Hepatocyte (in vitro differentiated cells): ENCODE results near the gene KRTAP10-7. TPM values are rescaled to one million over a fixed set of nuclear protein-coding genes. Genes with fewer than 3 reads are reported as not detected.
"Not testable (repeated sequence)": the region's sequence is repeated elsewhere in the genome, so short reads cannot be mapped to it uniquely, and the experiment has no call there.

Source experiments
- DNase-seq: peaks from one replicate; pipeline ENCODE4 v3.0.0-alpha.2; 2016; ENCODE audit warnings: low spot score
- H2AFZ ChIP-seq: fragments of 200-600 bp; sonication (generic); 2 replicates; pipeline ENCODE4 v1.6.0; 2016; ENCODE audit warnings: antibody characterized with exemption, mild to moderate bottlenecking
- H3K27ac ChIP-seq: fragments of 200-600 bp; sonication (generic); 2 replicates; pipeline ENCODE4 v1.5.1; 2016; ENCODE audit warnings: mild to moderate bottlenecking
- H3K27me3 ChIP-seq: fragments of 200-600 bp; sonication (generic); 2 replicates; pipeline ENCODE4 v1.6.1; 2016
- H3K36me3 ChIP-seq: fragments of 200-600 bp; sonication (generic); replicated peaks from 2 replicates; pipeline ENCODE4 v1.5.1; 2016; ENCODE audit warnings: low read depth; ENCODE audit not compliant: insufficient read depth
- H3K4me1 ChIP-seq: fragments of 200-600 bp; sonication (generic); 2 replicates; pipeline ENCODE4 v1.5.1; 2016; ENCODE audit warnings: mild to moderate bottlenecking, moderate library complexity; ENCODE audit not compliant: insufficient read depth
- H3K4me2 ChIP-seq: fragments of 200-600 bp; sonication (generic); 2 replicates; pipeline ENCODE4 v1.6.0; 2016
- H3K4me3 ChIP-seq: fragments of 200-600 bp; sonication (generic); 2 replicates; pipeline ENCODE4 v1.5.1; 2016; ENCODE audit warnings: mild to moderate bottlenecking
- H3K79me2 ChIP-seq: fragments of 200-600 bp; sonication (generic); 2 replicates; pipeline ENCODE4 v1.6.0; 2017; ENCODE audit warnings: mild to moderate bottlenecking
- H3K9me2 ChIP-seq: fragments of 200-600 bp; sonication (generic); replicated peaks from 2 replicates; pipeline ENCODE4 v1.6.0; 2017; ENCODE audit warnings: mild to moderate bottlenecking; ENCODE audit not compliant: insufficient read depth
- H3K9me3 ChIP-seq: fragments of 200-600 bp; sonication (generic); 2 replicates; pipeline ENCODE4 v1.5.1; 2016; ENCODE audit warnings: low read depth, mild to moderate bottlenecking
- H4K20me1 ChIP-seq: fragments of 200-600 bp; sonication (generic); 2 replicates; pipeline ENCODE4 v1.6.0; 2016; ENCODE audit warnings: mild to moderate bottlenecking; ENCODE audit not compliant: insufficient read depth, poor library complexity, severe bottlenecking
- CTCF ChIP-seq: fragments of 200-600 bp; sonication (generic); IDR thresholded peaks from 2 replicates; pipeline ENCODE4 v1.5.1; 2016; ENCODE audit warnings: antibody characterized with exemption, mild to moderate bottlenecking; ENCODE audit not compliant: poor library complexity
- EZH2 ChIP-seq: fragments of 200-600 bp; sonication (generic); IDR thresholded peaks from 2 replicates; pipeline ENCODE4 v1.6.1; 2016; ENCODE audit warnings: antibody characterized with exemption, mild to moderate bottlenecking, borderline replicate concordance
- EZH2phosphoT487 ChIP-seq: fragments of 200-600 bp; sonication (generic); IDR thresholded peaks from one replicate; pipeline ENCODE4 v1.6.1; 2018; ENCODE audit warnings: antibody characterized with exemption, mild to moderate bottlenecking, low read depth, moderate library complexity; ENCODE audit not compliant: unreplicated experiment, severe bottlenecking
- WGBS: methylation state at CpG from one replicate; pipeline ENCODE4 v1.1.6; 2016; ENCODE audit warnings: low lambda C conversion rate; ENCODE audit errors: missing lambda C conversion rate; 5-methylcytosine and 5-hydroxymethylcytosine counted together
- polyA plus RNA-seq: library from polyadenylated mRNA; unstranded; fragments of >200 nt; fragmentation: Nextera tagmentation; extraction: Ambion mirVana; gene quantifications from 2 replicates; pipeline ENCODE4 v1.2.1, GENCODE V29; 2016
- total RNA-seq: library from RNA; depleted of rRNA; stranded (reverse); fragments of >200 nt; gene quantifications from 2 replicates; pipeline ENCODE4 v1.2.3, GENCODE V29; 2014

The KRTAP10-7 gene
- total and polyA plus RNA-seq, 2 experiments from 2014 or later: not detected

GRCh38 chr21:44579056-44579832 lies 21.2 kb upstream of the KRTAP10-7 start:
- no peaks in the 10 kb centered on the region for H4K20me1 ChIP-seq
- no peak overlapping the region for H2AFZ ChIP-seq
- H3K79me2 ChIP-seq: no peaks in the 10 kb centered on the region
- no peak overlapping the region for H3K4me3 ChIP-seq
- H3K4me1 ChIP-seq: peaks cover 3% of the 10 kb centered on the region
- DNase-seq: no peak
- H3K36me3 ChIP-seq: no peaks in the 10 kb centered on the region
- no peak overlapping the region for H3K27ac ChIP-seq
- H3K9me2 ChIP-seq: no peaks in the 10 kb centered on the region
- TF ChIP-seq EZH2phosphoT487 (no peak), EZH2 (no peak), CTCF (no peak)
- WGBS: 92% methylated on average over 9 of the region's 22 CpGs
- H3K9me3 ChIP-seq: no peaks in the 10 kb centered on the region
- no peak overlapping the region for H3K4me2 ChIP-seq
- H3K27me3 ChIP-seq: peaks cover under 1% of the 10 kb centered on the region

- Histone ChIP-seq H3K79me2 (no peaks in the 10 kb centered on the region), H3K27me3 (peaks cover 4% of the 10 kb centered on the region), H3K4me1 (peaks cover 3% of the 10 kb centered on the region), H3K9me2 (no peaks in the 10 kb centered on the region), H3K4me2 (no peak overlapping the region), H3K36me3 (no peaks in the 10 kb centered on the region), H4K20me1 (no peaks in the 10 kb centered on the region), H3K27ac (no peak overlapping the region), H3K4me3 (no peak overlapping the region), H2AFZ (no peak overlapping the region), H3K9me3 (no peaks in the 10 kb centered on the region)
- no peak for DNase-seq
- 89% methylated on average over 6 of the region's 7 CpGs for WGBS
- no peak for TF ChIP-seq CTCF
- TF ChIP-seq EZH2phosphoT487: no peak
- no peak for TF ChIP-seq EZH2
These were observed 20.6 kb upstream of the KRTAP10-7 start for GRCh38 chr21:44579833-44580144.

GRCh38 chr21:44580231-44580821 lies 20.1 kb upstream of the KRTAP10-7 start, which contains the start of gene KRTAP10-5:
Gene KRTAP10-5 (minus strand): TSS chr21:44580604. CDS start chr21:44580578, 26 bp downstream.
- H4K20me1 ChIP-seq, H2AFZ ChIP-seq, H3K9me3 ChIP-seq, H3K4me3 ChIP-seq, H3K9me2 ChIP-seq, H3K79me2 ChIP-seq, H3K27me3 ChIP-seq, H3K4me2 ChIP-seq, H3K4me1 ChIP-seq, DNase-seq, H3K27ac ChIP-seq, H3K36me3 ChIP-seq: not testable (repeated sequence)
- 78% methylated on average over 17 of the region's 19 CpGs for WGBS

GRCh38 chr21:44581158-44581557 lies 19.2 kb upstream of the KRTAP10-7 start:
- Histone ChIP-seq H3K4me3 (no peak overlapping the region), H3K4me1 (no peaks in the 10 kb centered on the region), H3K27ac (no peak overlapping the region), H3K27me3 (peaks cover 4% of the 10 kb centered on the region), H3K36me3 (no peaks in the 10 kb centered on the region), H4K20me1 (no peaks in the 10 kb centered on the region), H2AFZ (no peak overlapping the region), H3K9me2 (no peaks in the 10 kb centered on the region), H3K4me2 (no peak overlapping the region), H3K9me3 (no peaks in the 10 kb centered on the region), H3K79me2 (no peaks in the 10 kb centered on the region)
- 96% methylated on average over 3 of the region's 3 CpGs for WGBS
- TF ChIP-seq CTCF: no peak
- TF ChIP-seq EZH2: no peak
- TF ChIP-seq EZH2phosphoT487: no peak
- DNase-seq: no peak
